A549 (cell line): ENCODE measurements around the gene SLC41A1. TPM values are rescaled to one million over a fixed set of nuclear protein-coding genes. Genes with fewer than 3 reads are reported as not detected.

Experiments used
- ATAC-seq, 2 experiments: fragments of 200-7000 bp in 1 of 2; fragments of >200 bp in 1 of 2; cut with Nextera tagmentation in 1 of 2; cut with Tn5 transposase in 1 of 2; 3 replicates each; pipeline versions ENCODE4 v1.8.0 to v1.9.1; 2018 to 2020; ENCODE audit warnings: mild to moderate bottlenecking in 1 of 2, moderate library complexity in 1 of 2
- CTCF ChIA-PET: fragments of 300-600 bp; sonication (Branson Sonifier 250); formaldehyde crosslinking; extraction: SDS; loops from one replicate; lab custom pipeline; 2021; ENCODE audit warnings: antibody characterized with exemption, inconsistent platforms; lab: Yijun Ruan, JAX
- POLR2A ChIA-PET: fragments of 350-600 bp; formaldehyde crosslinking; extraction: SDS; loops from one replicate; lab custom pipeline; 2021; ENCODE audit warnings: antibody characterized with exemption, inconsistent platforms; lab: Yijun Ruan, JAX
- DNase-seq, 2 experiments: peaks; one replicate each; pipeline versions ENCODE4 v3.0.0 to v3.0.0-alpha.2; 2011 to 2016; ENCODE audit warnings: low read depth in 1 of 2, low spot score in 1 of 2
- FAIRE-seq: peaks from 2 replicates; lab custom pipeline; 2011; peaks lifted over from hg19 to GRCh38; lab: Jason Lieb, UNC
- H3K27ac ChIP-seq, 2 experiments: fragments of >200 bp; sonication (Bioruptor Twin); formaldehyde crosslinking; 3 replicates each; pipeline ENCODE4 v1.5.1; 2016 to 2017
- H3K4me1 ChIP-seq: fragments of >200 bp; sonication (Bioruptor Twin); formaldehyde crosslinking; 3 replicates; pipeline ENCODE4 v1.6.1; 2016
- H3K4me2 ChIP-seq: fragments of >200 bp; sonication (Bioruptor Twin); formaldehyde crosslinking; 3 replicates; pipeline ENCODE4 v1.6.1; 2016
- H3K4me3 ChIP-seq: fragments of >200 bp; sonication (Bioruptor Twin); formaldehyde crosslinking; 3 replicates; pipeline ENCODE4 v1.5.1; 2016
- H3K9me3 ChIP-seq: fragments of >200 bp; sonication (Bioruptor Twin); formaldehyde crosslinking; 3 replicates; pipeline ENCODE4 v1.6.1; 2016
- CBX8 ChIP-seq: fragments of 200-600 bp; sonication (generic); IDR thresholded peaks from 2 replicates; pipeline ENCODE4 v1.6.1; 2016
- CEBPB ChIP-seq, 2 experiments: fragments of >200 bp in 1 of 2; sonication (Bioruptor Twin) in 1 of 2; formaldehyde crosslinking in 1 of 2; IDR thresholded peaks; 2 replicates each; pipeline ENCODE4 v1.6.1; 2012 to 2016
- CHD4 ChIP-seq: fragments of 200-600 bp; sonication (generic); IDR thresholded peaks from 2 replicates; pipeline ENCODE4 v1.6.1; 2016; ENCODE audit warnings: antibody characterized with exemption, mild to moderate bottlenecking, borderline replicate concordance
- EHF ChIP-seq: fragments of 250-450 bp; sonication (Bioruptor Pico); IDR thresholded peaks from 2 replicates; pipeline ENCODE4 v1.5.0; 2020; ENCODE audit warnings: mild to moderate bottlenecking
- EHMT2 ChIP-seq: fragments of 200-600 bp; sonication (generic); IDR thresholded peaks from 2 replicates; pipeline ENCODE4 v1.6.1; 2016; ENCODE audit warnings: antibody characterized with exemption, low read depth, mild to moderate bottlenecking, moderate library complexity
- ESRRA ChIP-seq: fragments of 150-350 bp; IDR thresholded peaks from 2 replicates; pipeline ENCODE4 v1.6.1; 2014; ENCODE audit warnings: mild to moderate bottlenecking, low read length, borderline replicate concordance
- FOSL2 ChIP-seq, 2 experiments: fragments of 450-650 bp in 1 of 2; fragments of >200 bp in 1 of 2; sonication (Bioruptor Twin) in 1 of 2; formaldehyde crosslinking; IDR thresholded peaks; 2 replicates each; pipeline versions ENCODE4 v1.5.0 to v1.6.1; 2016 to 2020; ENCODE audit warnings: mild to moderate bottlenecking in 1 of 2, moderate library complexity in 1 of 2
- FOXS1 ChIP-seq: fragments of 250-450 bp; sonication (Bioruptor Pico); IDR thresholded peaks from 2 replicates; pipeline ENCODE4 v1.5.0; 2020; ENCODE audit warnings: mild to moderate bottlenecking, moderate library complexity
- HDAC2 ChIP-seq: fragments of 200-600 bp; sonication (generic); IDR thresholded peaks from 2 replicates; pipeline ENCODE4 v1.6.1; 2016
- HMGXB4 ChIP-seq: fragments of 250-450 bp; sonication (Bioruptor Pico); IDR thresholded peaks from 2 replicates; pipeline ENCODE4 v1.5.0; 2021; ENCODE audit warnings: mild to moderate bottlenecking, moderate library complexity, borderline replicate concordance
- HOXB13 ChIP-seq: fragments of 250-450 bp; sonication (Bioruptor Pico); IDR thresholded peaks from 2 replicates; pipeline ENCODE4 v1.5.0; 2020; ENCODE audit warnings: low read depth, mild to moderate bottlenecking, moderate library complexity
- KDM1A ChIP-seq: fragments of 200-600 bp; sonication (generic); IDR thresholded peaks from 2 replicates; pipeline ENCODE4 v1.6.1; 2016; ENCODE audit warnings: low read depth, mild to moderate bottlenecking
- MAFK ChIP-seq: fragments of 450-650 bp; IDR thresholded peaks from 2 replicates; pipeline ENCODE4 v1.6.1; 2014; ENCODE audit not compliant: partially characterized antibody
- MAX ChIP-seq: IDR thresholded peaks from 2 replicates; pipeline ENCODE4 v1.6.1; 2012
- MAZ ChIP-seq: fragments of 150-350 bp; IDR thresholded peaks from 2 replicates; pipeline ENCODE4 v1.6.1; 2014; ENCODE audit warnings: antibody characterized with exemption, low read depth, low read length, borderline replicate concordance
- MYC ChIP-seq: IDR thresholded peaks from 2 replicates; pipeline ENCODE4 v1.6.1; 2012; ENCODE audit warnings: mild to moderate bottlenecking, inconsistent platforms, low read length, improper control_type of control experiment, borderline replicate concordance
- NFE2L2 ChIP-seq: fragments of 150-350 bp; conservative IDR thresholded peaks from 2 replicates; pipeline ENCODE4 v1.6.1; 2014; ENCODE audit warnings: low read length
- NPAS2 ChIP-seq: fragments of 250-450 bp; sonication (Bioruptor Pico); IDR thresholded peaks from 2 replicates; pipeline ENCODE4 v1.8.0; 2022; ENCODE audit warnings: mild to moderate bottlenecking, moderate library complexity, borderline replicate concordance
- RARB ChIP-seq: fragments of 250-450 bp; sonication (Bioruptor Pico); IDR thresholded peaks from 2 replicates; pipeline ENCODE4 v1.8.0; 2021; ENCODE audit warnings: mild to moderate bottlenecking, moderate library complexity
- REST ChIP-seq: fragments of 200-600 bp; sonication (generic); IDR thresholded peaks from 2 replicates; pipeline ENCODE4 v1.6.1; 2016; ENCODE audit warnings: antibody characterized with exemption, mild to moderate bottlenecking, moderate library complexity
- RFX5 ChIP-seq: fragments of 450-650 bp; IDR thresholded peaks from 2 replicates; pipeline ENCODE4 v1.7.1; 2014; ENCODE audit warnings: antibody characterized with exemption, mild to moderate bottlenecking, moderate library complexity
- SMC3 ChIP-seq: fragments of >200 bp; sonication (Bioruptor Twin); formaldehyde crosslinking; IDR thresholded peaks from 3 replicates; pipeline ENCODE4 v1.6.1; 2018; ENCODE audit warnings: inconsistent platforms
- TFCP2L1 ChIP-seq: fragments of 250-450 bp; sonication (Bioruptor Pico); IDR thresholded peaks from 2 replicates; pipeline ENCODE4 v1.5.0; 2021; ENCODE audit warnings: mild to moderate bottlenecking
- USF2 ChIP-seq: fragments of 450-650 bp; IDR thresholded peaks from 2 replicates; pipeline ENCODE4 v1.6.1; 2014; ENCODE audit warnings: antibody characterized with exemption
- ZFP36 ChIP-seq: fragments of 450-650 bp; IDR thresholded peaks from 2 replicates; pipeline ENCODE4 v1.6.1; 2014; ENCODE audit warnings: borderline replicate concordance; ENCODE audit not compliant: partially characterized antibody
- ZNF302 ChIP-seq: fragments of 250-450 bp; sonication (Bioruptor Pico); IDR thresholded peaks from 2 replicates; pipeline ENCODE4 v1.9.0; 2021; ENCODE audit warnings: inconsistent platforms, mild to moderate bottlenecking, moderate library complexity
- WGBS: methylation state at CpG from one replicate; pipeline ENCODE4 v1.1.6; 2017; ENCODE audit errors: missing lambda C conversion rate; 5-methylcytosine and 5-hydroxymethylcytosine counted together
- polyA plus RNA-seq, 4 experiments: library from polyadenylated mRNA; depleted of rRNA in 3 of 4; stranded (reverse); fragments of >200 nt; fragmentation: RNase III in 1 of 4; extraction: RNeasy Plus Mini Kit Qiagen cat#74134 plus additional on column Dnase treatment in 1 of 4; gene quantifications; 2 replicates in 3 of 4; 3 replicates in 1 of 4; pipeline ENCODE4 v1.2.3, GENCODE V29; 2011 to 2017

The SLC41A1 gene
- polyA plus RNA-seq, 2 of the 4 experiments (the other 2 are of a cell fraction): 25.6 to 26.0 TPM

- H3K4me2 ChIP-seq: peak overlapping the region; percentile 75
- peaks cover 9% of the 10 kb centered on the region; the same call in 1 of the 3 replicates for H3K4me1 ChIP-seq
- FAIRE-seq (no peak), DNase-seq (no peak), ATAC-seq (peak; percentile 31 to 54; a peak in 4 of 6 replicates)
- H3K27ac ChIP-seq: peak overlapping the region; percentile 70 to 88
- TF ChIP-seq HOXB13 (CRISPR knock-in tag): no peak
- no peak for TF ChIP-seq ZNF302 (CRISPR knock-in tag)
- TF ChIP-seq MAX: no peak
- no peak for TF ChIP-seq TFCP2L1 (CRISPR knock-in tag)
- TF ChIP-seq MYC: no peak
- TF ChIP-seq FOSL2 (IDR thresholded peaks at IDR 0.05): no peak
- TF ChIP-seq FOSL2 (CRISPR knock-in tag; IDR thresholded peaks at IDR 0.05): no peak
- no peak for TF ChIP-seq USF2
- TF ChIP-seq HDAC2: no peak
- no peak for TF ChIP-seq MAZ
- TF ChIP-seq CBX8: no peak
- TF ChIP-seq EHMT2: no peak
- TF ChIP-seq KDM1A: no peak
- no peak for TF ChIP-seq RARB (CRISPR knock-in tag)
- TF ChIP-seq EHF (CRISPR knock-in tag): no peak
- ChIA-PET POLR2A (interaction anchor here (0.6 kb wide), 1 partner anchor 68 kb away, joined by 3 read pairs; no protein-coding TSS in a partner anchor), CTCF (interaction anchor here (0.5 to 4.7 kb wide), 5 partner anchors 17 to 202 kb away, joined by 3 to 27 read pairs (median 4); no protein-coding TSS in a partner anchor)
- no peaks in the 10 kb centered on the region for H3K9me3 ChIP-seq
- WGBS: 53% methylated on average over 23 of the region's 36 CpGs
- peak overlapping the region; percentile 64 for H3K4me3 ChIP-seq
Measured at GRCh38 chr1:205774198-205775014, 38.6 kb downstream of the SLC41A1 start.

- DNase-seq: no peak
- no peak for TF ChIP-seq MAFK
- TF ChIP-seq REST: no peak
- H3K4me2 ChIP-seq: no peak overlapping the region
- no peak overlapping the region for H3K27ac ChIP-seq
- 84% methylated on average over 2 of the region's 2 CpGs for WGBS
- H3K4me3 ChIP-seq: no peak overlapping the region
- H3K4me1 ChIP-seq: peaks cover 9% of the 10 kb centered on the region; the same call in 1 of the 3 replicates
- CTCF ChIA-PET: interaction anchor here (0.6 to 4.7 kb wide), 3 partner anchors 19 to 115 kb away, joined by 3 to 27 read pairs (median 3); no protein-coding TSS in a partner anchor
- POLR2A ChIA-PET: no interaction called here
- ATAC-seq: no peak
- FAIRE-seq: no peak
- H3K9me3 ChIP-seq: no peaks in the 10 kb centered on the region
Measured at GRCh38 chr1:205772607-205773032, 40.4 kb downstream of the SLC41A1 start.

GRCh38 chr1:205770618-205771017 is 42.4 kb downstream of the SLC41A1 start:
- 91% methylated on average over 4 of the region's 4 CpGs for WGBS
- Histone ChIP-seq H3K4me2 (no peak overlapping the region), H3K4me3 (no peak overlapping the region), H3K27ac (no peak overlapping the region), H3K9me3 (no peaks in the 10 kb centered on the region), H3K4me1 (peaks cover 11% of the 10 kb centered on the region; the same call in 2 of the 3 replicates)
- no peak for FAIRE-seq
- ChIA-PET POLR2A (no interaction called here), CTCF (interaction anchor here (1.4 to 3.5 kb wide), 3 partner anchors 14 to 207 kb away, joined by 5 to 9 read pairs (median 5); no protein-coding TSS in a partner anchor)
- DNase-seq: no peak
- ATAC-seq: no peak
- TF ChIP-seq EHF (CRISPR knock-in tag): no peak
- TF ChIP-seq ESRRA: no peak
- TF ChIP-seq MYC: no peak
- TF ChIP-seq HMGXB4 (CRISPR knock-in tag): no peak
- TF ChIP-seq TFCP2L1 (CRISPR knock-in tag): no peak
- no peak for TF ChIP-seq FOXS1 (CRISPR knock-in tag)
- no peak for TF ChIP-seq CHD4
- TF ChIP-seq NPAS2 (CRISPR knock-in tag): no peak
- TF ChIP-seq NFE2L2: no peak
- TF ChIP-seq SMC3: no peak
- no peak for TF ChIP-seq ZNF302 (CRISPR knock-in tag)
- no peak for TF ChIP-seq RFX5
- TF ChIP-seq ZFP36: no peak
- TF ChIP-seq CEBPB (IDR thresholded peaks at IDR 0.05): no peak
